SW480 (cell line): Measurements from ENCODE around the gene ZDHHC24.

Experiments
- DNase-seq: peaks from one replicate; pipeline ENCODE4 v3.0.0-alpha.2; 2016; ENCODE audit warnings: low spot score

The ZDHHC24 gene

DNA sequence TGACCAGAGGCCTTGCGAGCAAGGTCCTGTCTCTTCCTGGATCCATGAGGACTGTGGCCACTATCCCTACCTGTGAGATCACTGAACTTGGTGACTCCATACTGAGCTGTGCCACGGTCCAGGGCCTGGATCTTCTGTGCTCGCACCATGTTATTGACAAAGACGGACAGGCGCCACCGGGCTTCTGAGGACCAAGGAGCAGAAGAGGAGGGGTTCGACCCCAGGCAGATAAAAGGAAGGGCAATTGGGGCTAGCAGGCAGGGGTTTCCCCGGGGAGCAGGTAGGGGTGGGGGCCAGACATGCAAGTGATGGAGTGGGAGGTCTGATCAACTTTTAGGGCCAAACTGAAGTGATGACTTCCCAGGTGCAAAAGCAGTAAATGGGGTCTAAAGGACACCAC is 20.4 kb upstream of the ZDHHC24 start:
- DNase-seq: no peak

DNA sequence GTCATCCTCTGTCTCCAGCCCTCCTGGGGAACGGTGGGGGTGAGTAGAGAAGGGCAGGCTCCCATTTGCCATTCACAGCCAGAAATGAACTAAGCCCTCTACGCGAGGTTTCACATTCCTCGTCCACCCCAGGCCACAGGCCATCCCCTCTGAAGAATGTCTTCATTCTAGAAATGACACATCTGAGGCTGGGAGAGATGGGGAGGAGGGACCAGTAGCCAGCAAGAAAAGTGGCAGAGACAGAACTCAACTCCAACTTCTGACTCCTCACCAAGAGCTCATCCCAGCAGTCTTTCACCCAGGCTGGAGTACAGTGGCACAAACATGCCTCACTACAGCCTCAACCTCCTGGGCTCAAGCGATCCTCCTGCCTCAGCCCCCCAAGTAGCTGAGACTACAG is 19.1 kb upstream of the ZDHHC24 start:
- no peak for DNase-seq

DNA sequence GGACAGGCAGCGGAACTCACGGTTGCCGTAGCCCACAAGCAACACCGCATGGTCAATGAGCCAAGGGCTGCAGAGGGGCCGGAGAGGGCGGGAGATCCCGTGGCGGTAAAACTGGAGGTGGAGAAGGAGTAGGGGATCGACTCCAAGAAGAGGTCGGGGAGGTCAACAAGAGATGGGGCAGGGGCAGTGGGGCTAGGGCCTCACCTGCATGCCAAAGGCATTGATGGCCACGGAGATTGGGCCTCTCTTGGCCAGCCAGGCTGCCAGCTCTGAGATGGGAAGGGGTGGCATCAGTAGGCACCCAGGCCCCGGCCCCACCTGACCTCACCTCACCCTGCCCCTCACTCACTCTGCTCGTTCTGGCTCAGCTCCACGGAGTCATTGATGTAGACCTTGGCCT is 18.7 kb upstream of the ZDHHC24 start:
- DNase-seq: no peak

DNA sequence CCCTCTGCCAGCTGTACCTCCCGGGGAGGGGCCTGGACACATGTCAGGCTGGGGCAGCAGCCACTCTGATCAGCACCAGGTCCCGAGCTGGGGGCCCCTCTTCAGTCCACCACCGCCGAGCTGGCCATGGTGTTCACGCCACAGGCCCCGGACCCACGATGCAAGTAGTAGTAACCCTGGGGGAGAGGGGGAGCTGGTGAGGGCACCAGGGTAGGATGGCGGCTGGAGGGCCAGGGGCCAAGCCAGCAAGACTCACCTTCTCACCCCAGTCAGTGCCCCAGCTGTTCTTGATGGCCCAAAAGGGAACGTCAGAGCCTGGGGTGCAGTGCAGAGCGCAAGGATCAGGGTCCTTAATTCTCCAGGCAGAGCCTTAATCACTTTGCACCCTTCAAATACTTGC is 18.0 kb upstream of the ZDHHC24 start:
- no peak for DNase-seq

DNA sequence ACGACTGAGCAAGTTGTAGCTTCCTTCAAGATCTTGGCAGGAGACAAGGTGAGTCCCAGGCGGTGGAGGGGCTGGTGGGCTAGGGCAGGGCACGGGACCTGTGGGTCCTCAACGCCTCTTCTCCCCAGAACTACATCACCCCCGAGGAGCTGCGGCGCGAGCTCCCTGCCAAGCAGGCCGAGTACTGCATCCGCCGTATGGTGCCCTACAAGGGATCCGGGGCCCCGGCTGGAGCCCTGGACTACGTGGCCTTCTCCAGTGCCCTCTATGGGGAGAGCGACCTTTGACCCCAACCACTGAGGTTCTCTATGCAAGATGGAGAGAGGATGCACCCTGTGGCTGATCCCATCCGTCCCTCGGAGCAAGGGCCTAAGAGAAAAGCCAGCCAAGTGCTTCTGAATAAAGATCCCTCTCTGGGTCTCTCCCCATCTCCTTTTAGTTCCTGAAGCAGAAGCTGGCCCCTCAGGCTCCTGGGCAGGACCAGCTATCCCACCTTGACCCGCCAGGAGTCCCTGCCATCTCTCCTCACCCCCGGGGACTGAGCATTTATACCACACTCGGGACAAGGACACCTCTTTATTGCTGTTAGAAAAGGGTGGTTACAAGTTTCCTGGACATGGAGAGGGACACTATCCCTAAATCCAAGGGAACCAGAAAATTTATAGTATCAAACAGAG is 17.2 kb upstream of the ZDHHC24 start:
- DNase-seq: no peak

DNA sequence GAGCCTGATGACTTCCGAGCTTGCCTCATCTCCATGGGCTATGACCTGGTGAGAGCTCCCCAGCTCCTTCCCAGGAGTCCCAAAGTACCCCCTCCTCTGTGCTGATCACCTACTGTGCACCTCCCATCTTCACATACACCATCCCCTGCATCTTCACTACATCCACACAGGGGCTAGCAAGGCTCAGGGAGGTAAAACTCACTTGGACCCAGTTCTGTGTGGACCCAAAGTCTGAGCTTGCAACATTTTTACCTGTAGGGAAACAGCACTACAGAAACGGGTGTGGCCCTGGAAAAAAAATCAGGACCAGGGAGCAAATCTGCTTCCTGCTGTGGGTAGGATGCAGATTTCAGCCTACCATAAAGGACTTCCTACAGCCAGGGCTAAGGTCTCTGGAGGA is 16.4 kb upstream of the ZDHHC24 start:
- DNase-seq: no peak

DNA sequence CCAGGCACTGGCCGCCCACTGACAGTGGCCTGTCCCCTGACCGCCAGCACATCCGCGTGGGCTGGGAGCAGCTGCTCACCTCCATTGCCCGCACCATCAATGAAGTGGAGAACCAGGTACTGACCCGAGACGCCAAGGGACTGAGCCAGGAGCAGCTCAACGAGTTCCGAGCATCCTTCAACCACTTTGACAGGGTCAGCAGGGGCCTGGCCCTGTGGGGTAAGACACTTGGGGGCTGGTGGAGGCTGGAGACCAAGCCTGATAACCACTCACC is 16.1 kb upstream of the ZDHHC24 start:
- no peak for DNase-seq

DNA sequence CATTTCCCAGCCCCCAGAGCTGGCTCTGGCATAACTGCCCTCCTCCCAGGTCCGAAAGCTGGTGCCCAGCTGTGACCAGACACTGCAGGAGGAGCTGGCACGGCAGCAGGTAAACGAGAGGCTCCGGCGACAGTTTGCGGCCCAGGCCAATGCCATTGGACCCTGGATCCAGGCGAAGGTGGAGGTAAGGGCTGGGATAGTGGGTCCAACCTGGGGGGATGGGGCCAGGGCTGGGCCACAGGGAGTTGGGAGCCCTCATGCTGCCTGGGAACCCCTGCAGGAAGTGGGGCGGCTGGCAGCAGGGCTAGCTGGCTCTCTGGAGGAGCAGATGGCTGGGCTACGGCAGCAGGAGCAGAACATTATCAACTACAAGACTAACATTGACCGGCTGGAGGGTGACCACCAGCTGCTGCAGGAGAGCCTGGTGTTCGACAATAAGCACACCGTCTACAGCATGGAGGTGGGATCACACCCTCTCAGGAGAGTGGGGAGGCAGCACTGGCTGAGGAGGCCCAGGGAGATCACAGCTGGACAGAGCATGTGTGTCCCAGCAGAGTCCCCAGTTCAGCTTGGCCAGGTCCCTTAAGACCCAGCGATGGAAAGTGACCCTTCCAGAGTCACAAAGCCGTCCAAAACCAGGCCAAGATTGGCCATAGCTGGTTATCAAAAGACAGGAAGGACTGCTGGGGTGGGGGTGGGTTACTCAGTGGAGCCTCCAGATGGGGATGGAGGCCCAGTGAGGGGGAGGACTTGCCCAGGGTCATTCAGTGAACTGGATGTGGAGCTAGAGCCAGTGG is 15.5 kb upstream of the ZDHHC24 start:
- DNase-seq: no peak

DNA sequence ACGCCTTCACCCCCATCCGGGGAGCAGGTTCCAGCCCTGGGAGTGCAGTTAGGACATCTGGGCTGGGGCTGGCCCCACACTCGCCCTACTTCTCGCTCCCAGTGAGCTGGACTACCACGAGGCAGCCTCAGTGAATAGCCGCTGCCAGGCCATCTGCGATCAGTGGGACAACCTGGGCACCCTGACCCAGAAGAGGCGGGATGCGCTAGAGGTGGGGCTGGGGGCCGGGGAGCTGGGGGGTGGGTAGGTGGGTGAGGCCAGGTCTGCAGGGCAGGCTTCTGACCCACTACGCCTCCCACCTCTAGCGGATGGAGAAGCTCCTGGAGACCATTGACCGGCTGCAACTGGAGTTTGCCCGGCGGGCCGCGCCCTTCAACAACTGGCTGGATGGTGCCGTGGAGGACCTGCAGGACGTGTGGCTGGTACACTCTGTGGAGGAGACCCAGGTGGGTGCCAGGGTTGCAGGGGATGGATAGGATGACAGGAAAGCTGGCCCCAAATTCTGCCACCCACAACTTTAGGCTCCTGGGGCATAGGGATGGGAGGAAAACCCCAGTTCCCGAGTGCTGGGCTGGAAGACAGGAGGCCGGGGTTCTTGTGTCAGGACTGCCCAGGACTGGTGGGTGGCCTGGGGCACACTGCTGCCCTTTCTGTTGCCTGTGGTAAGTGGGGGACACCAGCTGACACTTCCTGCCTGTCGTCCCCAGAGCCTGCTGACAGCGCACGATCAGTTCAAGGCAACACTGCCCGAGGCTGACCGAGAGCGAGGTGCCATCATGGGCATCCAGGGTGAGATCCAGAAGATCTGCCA is 14.2 kb upstream of the ZDHHC24 start:
- DNase-seq: no peak

DNA sequence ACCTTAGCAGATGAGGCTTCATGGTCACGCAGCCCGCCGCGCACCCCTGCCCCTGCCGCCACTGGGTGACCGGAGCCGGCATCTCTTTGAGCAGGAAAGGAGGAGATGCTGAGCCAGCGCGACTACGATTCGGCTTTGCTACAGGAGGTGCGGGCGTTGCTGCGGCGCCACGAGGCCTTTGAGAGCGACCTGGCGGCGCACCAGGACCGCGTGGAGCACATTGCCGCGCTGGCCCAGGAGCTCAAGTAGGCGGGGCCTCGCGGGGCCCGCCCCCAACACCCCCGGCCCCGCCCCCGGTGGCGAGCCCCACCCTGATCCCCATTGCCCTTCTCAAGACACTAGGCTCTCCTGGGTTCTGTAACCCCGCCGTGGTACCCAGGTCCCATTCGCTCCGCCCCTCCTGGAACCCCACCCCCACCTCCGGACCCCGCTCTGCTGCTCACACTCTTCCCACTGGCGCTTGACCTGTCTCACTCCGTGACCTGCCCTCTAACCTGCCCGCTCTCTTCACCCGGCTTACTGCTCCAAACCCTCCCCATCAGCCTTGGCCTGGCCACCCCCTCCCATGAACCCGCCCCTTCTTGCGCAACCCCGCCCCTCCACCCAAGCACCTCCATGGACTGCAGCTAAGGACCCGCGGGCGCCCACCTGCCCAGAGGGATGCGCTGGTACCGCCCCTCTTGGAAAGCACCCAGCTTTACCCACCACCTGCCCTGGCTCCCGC is 13.5 kb upstream of the ZDHHC24 start:
- DNase-seq: no peak

DNA sequence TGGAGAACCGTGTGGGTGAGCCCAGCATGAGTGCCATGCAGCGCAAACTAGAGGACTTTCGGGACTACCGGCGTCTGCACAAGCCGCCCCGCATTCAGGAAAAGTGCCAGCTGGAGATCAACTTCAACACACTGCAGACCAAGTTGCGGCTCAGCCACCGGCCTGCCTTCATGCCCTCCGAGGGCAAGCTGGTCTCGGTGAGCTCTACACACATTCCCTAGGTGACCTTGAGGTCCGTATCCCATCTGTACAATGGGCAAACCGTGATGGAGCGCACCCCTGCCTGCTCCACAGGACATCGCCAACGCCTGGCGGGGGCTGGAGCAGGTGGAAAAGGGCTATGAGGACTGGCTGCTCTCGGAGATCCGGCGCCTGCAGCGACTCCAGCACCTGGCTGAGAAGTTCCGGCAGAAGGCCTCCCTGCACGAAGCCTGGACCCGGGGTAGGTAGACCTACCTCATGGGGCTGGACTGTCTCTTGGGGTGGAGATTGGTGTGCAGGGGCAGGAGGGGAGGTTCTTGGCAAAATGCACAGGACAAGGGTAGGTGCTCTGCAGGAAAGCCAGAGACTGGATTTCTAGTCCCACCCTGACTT is 12.0 kb upstream of the ZDHHC24 start:
- DNase-seq: no peak

DNA sequence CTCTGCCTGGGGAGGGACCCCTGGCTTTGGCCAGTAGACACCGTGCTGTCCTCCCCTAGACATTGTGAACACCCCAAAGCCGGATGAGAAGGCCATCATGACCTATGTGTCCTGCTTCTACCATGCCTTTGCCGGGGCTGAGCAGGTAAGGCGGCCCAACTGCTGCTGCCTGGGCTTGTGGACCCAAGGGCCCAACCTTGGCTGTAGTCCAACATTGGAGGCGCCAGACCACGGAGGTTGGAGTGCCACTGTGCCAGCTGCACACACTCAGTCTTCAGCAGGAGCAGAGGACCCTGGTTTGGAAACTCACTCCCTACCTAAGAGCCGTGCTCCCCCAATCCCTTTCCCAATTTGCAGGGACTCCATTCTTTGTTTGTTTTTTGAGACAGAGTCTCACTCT is 10.2 kb upstream of the ZDHHC24 start:
- no peak for DNase-seq

DNA sequence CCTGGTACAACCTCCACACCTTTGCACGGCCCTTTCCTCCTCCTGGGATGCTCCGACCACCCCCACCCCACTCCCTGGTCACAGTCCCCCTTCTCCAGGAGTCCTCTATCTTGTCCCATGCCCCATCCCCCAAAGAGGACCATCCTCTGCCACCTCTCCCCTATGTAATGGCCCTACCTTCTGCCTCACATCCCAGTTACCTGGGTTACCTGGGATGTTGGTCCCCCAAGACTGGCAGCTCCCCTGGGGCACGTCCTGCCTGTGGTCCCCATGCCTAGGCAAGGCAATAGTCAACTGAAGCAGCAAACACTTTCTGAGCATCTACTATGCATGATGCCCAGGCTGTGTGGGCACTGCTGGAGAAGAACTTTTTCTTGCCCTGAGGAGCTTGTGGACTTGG is 9.6 kb upstream of the ZDHHC24 start:
- no peak for DNase-seq

DNA sequence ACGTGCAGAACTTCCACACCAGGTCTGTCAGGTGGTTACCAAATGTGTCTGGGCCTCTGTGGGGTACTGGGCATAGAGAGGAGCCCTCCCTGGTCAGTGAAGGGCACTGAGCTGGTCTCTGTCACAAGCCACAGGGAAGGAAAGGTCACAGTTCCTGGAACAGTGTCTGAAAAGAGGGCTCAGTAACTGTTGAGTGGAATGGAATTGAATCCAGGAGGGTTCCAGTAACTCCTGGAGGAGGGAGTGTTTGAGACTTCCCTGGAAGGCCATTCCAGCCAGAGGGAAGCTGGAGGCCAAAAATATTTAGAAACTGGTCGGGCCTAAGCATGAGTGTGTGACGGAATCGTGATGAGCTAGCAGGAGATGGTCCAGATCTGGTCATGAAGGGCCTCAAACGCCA is 8.8 kb upstream of the ZDHHC24 start:
- no peak for DNase-seq

DNA sequence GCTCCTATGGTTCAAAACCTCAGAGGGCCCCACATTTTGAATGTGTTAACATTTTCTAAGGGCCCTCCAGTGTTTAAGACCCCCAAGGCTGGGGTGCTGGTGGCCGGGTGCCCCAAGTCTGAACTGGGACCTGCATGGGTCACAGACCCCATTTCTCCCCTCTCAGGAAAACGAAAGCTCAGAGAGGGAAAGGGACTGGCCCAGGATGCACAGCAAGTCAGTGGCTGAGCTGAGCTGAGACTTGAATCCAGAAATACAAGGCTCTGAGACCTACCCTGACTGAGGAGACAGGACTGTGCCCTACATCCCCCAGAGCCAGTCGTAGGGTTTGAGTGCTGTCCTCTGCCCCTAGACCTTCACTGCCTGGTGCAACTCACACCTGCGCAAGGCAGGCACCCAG is 5.0 kb upstream of the ZDHHC24 start:
- DNase-seq: no peak

DNA sequence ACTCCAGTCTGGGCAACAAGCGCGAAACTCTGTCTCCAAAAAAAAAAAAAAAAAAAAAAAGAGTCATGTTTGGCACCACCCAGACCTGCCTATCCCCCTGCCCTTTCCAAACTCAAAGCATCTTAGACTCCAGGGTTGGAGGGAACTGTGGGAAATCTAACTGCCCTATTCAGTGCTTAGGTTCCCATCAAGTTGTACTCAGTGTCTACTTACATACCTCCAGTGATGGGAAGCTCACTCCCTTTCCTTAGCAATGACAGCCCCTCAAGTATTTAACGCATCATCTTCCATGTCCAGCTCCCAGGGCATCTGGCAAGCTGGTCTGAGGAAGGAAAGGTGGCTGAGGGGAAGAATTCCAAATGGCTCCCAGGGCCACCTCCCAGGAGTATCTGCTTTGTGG is 3.8 kb upstream of the ZDHHC24 start:
- DNase-seq: no peak

DNA sequence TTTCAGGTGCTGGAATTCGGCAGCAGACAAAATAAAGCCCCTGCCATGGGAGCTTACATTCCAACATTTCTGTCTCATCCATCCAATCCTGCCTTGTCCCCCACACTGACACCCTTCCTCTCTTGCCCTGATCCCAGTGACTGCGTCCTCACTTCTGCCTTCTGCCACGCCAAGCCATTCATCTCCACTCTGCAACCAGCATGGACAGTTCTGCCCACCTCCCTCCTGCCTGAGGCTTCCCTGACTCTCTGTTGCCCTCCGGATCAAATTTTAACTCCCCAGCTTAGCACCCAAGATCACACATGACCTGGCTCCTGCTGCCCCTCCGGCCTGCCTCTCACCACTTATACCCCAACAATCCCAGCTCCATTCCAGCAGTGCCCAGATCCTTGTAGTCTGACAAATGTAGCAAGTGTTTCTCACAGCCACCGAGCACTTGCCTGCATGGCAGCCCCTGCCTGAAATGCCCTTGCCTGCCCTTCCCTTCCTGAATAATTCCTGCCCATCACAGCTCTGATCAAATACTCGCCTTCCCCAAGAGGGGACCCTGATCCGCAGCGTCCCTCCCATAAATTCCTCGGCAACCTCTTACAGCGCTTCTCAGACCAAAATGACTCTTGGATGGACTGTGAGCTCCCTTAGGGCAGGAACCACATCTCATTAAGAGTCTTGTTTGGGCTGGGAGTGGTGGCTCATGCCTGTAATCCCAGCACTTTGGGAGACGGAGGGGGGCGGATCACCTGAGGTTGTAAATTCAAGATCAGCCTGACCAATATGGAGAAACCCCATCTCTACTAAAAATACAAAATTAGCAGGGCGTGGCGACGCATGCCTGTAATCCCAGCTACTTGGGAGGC is 3.2 kb upstream of the ZDHHC24 start:
- no peak for DNase-seq

DNA sequence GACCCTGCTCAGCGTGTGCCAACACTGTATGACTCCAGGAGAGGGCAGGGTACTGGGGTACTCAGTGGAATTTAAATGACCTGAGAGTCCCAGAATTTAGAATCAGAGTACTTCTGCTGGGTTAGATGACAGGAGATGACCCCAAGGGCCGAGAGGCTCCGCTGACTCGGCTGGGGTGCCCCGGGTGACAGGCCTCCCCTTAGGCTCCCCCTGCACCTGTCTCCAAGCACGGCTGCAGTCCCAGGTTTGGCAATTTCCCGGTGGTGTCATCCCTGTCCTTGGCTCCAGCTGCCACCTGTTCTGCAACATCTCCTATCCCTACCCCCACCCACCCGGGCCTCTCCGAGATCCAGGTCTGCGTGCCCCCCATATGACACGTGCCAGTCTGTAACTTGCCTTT is 2.2 kb upstream of the ZDHHC24 start:
- no peak for DNase-seq

DNA sequence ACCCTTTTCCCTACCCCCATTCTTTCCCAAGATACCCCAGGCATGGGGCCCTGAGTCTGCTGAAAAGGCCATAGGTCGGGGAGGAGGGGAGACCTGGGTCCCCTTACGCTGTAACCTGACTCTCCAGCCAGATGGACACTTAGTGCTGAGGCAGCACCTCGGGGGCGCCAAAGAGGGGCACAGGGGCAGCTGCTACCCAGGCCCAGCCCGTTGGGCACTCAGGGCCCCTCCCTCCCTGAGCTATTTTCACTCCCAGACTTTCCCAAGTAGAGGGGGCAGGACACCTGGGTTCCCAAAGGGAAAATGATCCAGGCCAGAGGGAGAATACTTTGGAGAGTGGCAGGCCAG is 1.8 kb upstream of the ZDHHC24 start:
- DNase-seq: no peak

DNA sequence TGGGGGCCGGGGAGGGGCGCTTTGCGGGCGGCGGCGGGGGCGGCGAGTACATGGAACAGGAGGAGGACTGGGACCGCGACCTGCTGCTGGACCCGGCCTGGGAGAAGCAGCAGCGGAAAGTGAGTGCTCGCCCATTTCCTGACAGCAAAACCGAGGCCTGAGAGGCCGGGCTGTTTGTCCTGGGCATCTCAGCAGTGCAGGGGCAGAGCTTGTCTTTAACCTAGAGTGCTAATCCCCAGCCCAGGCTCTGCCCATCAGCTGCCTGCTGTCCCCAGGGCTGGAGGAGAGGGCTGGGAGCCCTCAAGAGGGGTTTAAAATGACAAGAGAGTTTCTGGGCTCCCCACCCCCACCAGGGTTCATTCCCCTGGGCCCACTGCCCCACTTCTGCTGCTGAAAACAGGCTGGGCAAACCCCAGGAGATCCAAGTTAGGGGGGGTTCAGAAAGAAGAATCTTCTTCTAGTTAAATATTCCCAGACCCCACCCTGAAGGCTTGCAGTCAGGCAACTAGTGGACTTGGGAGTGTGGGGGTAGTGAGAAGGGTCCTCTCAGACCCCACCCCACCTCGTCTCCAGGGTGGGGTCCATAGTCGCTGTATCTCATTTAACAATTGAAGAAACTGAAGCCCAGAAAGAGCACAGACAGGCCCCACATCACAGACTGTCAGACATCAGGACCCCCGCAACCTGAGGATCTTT is 1.3 kb upstream of the ZDHHC24 start:
- DNase-seq: no peak
